B cell (primary cell): ENCODE results near the gene PJA1. TPM values are rescaled to one million over a fixed set of nuclear protein-coding genes. Genes with fewer than 3 reads are reported as not detected.

Experiments used
- ATAC-seq: fragments of 200-7000 bp; cut with Tn5 transposase; one replicate; pipeline ENCODE4 v1.10.0; 2021; ENCODE audit warnings: low read depth, mild to moderate bottlenecking, moderate number of reproducible peaks, moderate library complexity
- CTCF ChIA-PET: fragments of 350-600 bp; sonication (Branson Sonifier 250); formaldehyde crosslinking; loops from one replicate; lab custom pipeline; 2021; ENCODE audit warnings: antibody characterized with exemption, inconsistent platforms; lab: Charles Lee
- POLR2A ChIA-PET: fragments of 350-600 bp; sonication (Branson Sonifier 250); formaldehyde crosslinking; loops from one replicate; lab custom pipeline; 2021; ENCODE audit warnings: antibody characterized with exemption; lab: Charles Lee
- DNase-seq: peaks from one replicate; pipeline ENCODE4 v3.0.0; 2013
- H2AFZ ChIP-seq: 2 replicates; pipeline ENCODE4 v1.6.1; 2012; ENCODE audit warnings: mild to moderate bottlenecking, low read depth, low read length; ENCODE audit not compliant: insufficient read depth, poor library complexity, severe bottlenecking
- H3K27ac ChIP-seq, 2 donors: 1 replicate in 1 of 2; 2 replicates in 1 of 2; pipeline ENCODE4 v1.5.1; 2012 to 2013; ENCODE audit warnings: low read length in 2 of 2, mild to moderate bottlenecking in 2 of 2, moderate library complexity in 1 of 2
- H3K27me3 ChIP-seq, 4 experiments: fragments of 200-600 bp in 1 of 4; sonication (generic) in 1 of 4; replicated peaks in 1 of 4; 1 replicate in 2 of 4; 2 replicates in 2 of 4; pipeline versions ENCODE4 v1.6.1 to v1.7.0; 2013 to 2016; ENCODE audit warnings: low read length in 3 of 4, mild to moderate bottlenecking in 2 of 4, mixed read lengths in 1 of 4, moderate library complexity in 1 of 4; ENCODE audit not compliant: insufficient read depth in 4 of 4, control insufficient read depth in 3 of 4; ENCODE audit errors: control extremely low read depth in 1 of 4
- H3K36me3 ChIP-seq, 2 experiments: replicated peaks in 1 of 2; 1 replicate in 1 of 2; 2 replicates in 1 of 2; pipeline versions ENCODE4 v1.6.1 to v1.7.1; 2013; ENCODE audit warnings: low read length in 1 of 2; ENCODE audit not compliant: insufficient read depth in 2 of 2, control insufficient read depth in 1 of 2; ENCODE audit errors: control extremely low read depth in 1 of 2, extremely low read depth in 1 of 2
- H3K4me1 ChIP-seq, 2 donors: fragments of 200-600 bp in 1 of 2; sonication (generic) in 1 of 2; 1 replicate in 1 of 2; 2 replicates in 1 of 2; pipeline versions ENCODE4 v1.5.1 to v1.6.1; 2013 to 2017; ENCODE audit warnings: low read length in 2 of 2; ENCODE audit not compliant: control insufficient read depth in 2 of 2, insufficient read depth in 2 of 2
- H3K4me2 ChIP-seq: replicated peaks from 2 replicates; pipeline ENCODE3; 2012; ENCODE audit warnings: mild to moderate bottlenecking, low read depth, low read length; ENCODE audit not compliant: poor library complexity, severe bottlenecking
- H3K4me3 ChIP-seq, 5 experiments: fragments of 200-600 bp in 1 of 5; sonication (generic) in 1 of 5; 1 replicate in 3 of 5; 2 replicates in 2 of 5; pipeline versions ENCODE4 v1.5.1 to v1.7.0; 2011 to 2016; ENCODE audit warnings: low read length in 4 of 5, mild to moderate bottlenecking in 4 of 5, low read depth in 2 of 5, control low read depth in 1 of 5, moderate library complexity in 1 of 5; ENCODE audit not compliant: insufficient read depth in 1 of 5; ENCODE audit errors: control extremely low read depth in 1 of 5, extremely low read depth in 1 of 5
- H3K79me2 ChIP-seq: fragments of 200-600 bp; sonication (generic); one replicate; pipeline ENCODE4 v1.6.0; 2016; ENCODE audit warnings: low read length; ENCODE audit not compliant: control insufficient read depth, insufficient read depth
- H3K9ac ChIP-seq: fragments of 200-600 bp; sonication (generic); 2 replicates; pipeline ENCODE4 v1.6.1; 2017; ENCODE audit warnings: mild to moderate bottlenecking, low read length, moderate library complexity
- H3K9me3 ChIP-seq, 3 donors: one replicate each; pipeline versions ENCODE4 v1.6.1 to v1.7.1; 2013; ENCODE audit warnings: low read length in 2 of 3; ENCODE audit not compliant: control insufficient read depth in 2 of 3, insufficient read depth in 1 of 3; ENCODE audit errors: control extremely low read depth in 1 of 3
- H4K20me1 ChIP-seq: 2 replicates; pipeline ENCODE4 v1.6.0; 2012; ENCODE audit warnings: mild to moderate bottlenecking, low read length; ENCODE audit not compliant: insufficient read depth, control insufficient read depth, poor library complexity, severe bottlenecking
- H3K27ac Mint-ChIP-seq: one replicate; pipeline ENCODE4 v1.8.0; 2021; ENCODE audit warnings: mixed read lengths
- H3K27me3 Mint-ChIP-seq: one replicate; pipeline ENCODE4 v1.8.0; 2021; ENCODE audit warnings: mixed read lengths
- H3K4me1 Mint-ChIP-seq: one replicate; pipeline ENCODE4 v1.8.0; 2021; ENCODE audit warnings: mixed read lengths
- H3K4me3 Mint-ChIP-seq: one replicate; pipeline ENCODE4 v1.8.0; 2021; ENCODE audit warnings: mixed read lengths
- H3K9me3 Mint-ChIP-seq: one replicate; pipeline ENCODE4 v1.8.0; 2022; ENCODE audit warnings: mixed read lengths; ENCODE audit not compliant: insufficient read depth
- CTCF ChIP-seq: fragments of 200-600 bp; IDR thresholded peaks from one replicate; pipeline ENCODE4 v1.8.0; 2022; ENCODE audit warnings: antibody characterized with exemption, mild to moderate bottlenecking
- EZH2 ChIP-seq: IDR thresholded peaks from 2 replicates; pipeline ENCODE4 v1.6.1; 2012; ENCODE audit warnings: borderline replicate concordance, low read depth, mild to moderate bottlenecking, moderate library complexity, low read length; ENCODE audit not compliant: insufficient read depth, poor library complexity, severe bottlenecking
- WGBS: methylation state at CpG from one replicate; pipeline ENCODE4 v1.1.5; 2013; ENCODE audit warnings: missing lambda C conversion rate; ENCODE audit not compliant: insufficient coverage; 5-methylcytosine and 5-hydroxymethylcytosine counted together
- intact Hi-C: fragments of 100-400 bp; cut with micrococcal nuclease; formaldehyde crosslinking; loops from one replicate; pipeline ENCODE4 v1.10.0; 2022
- polyA plus RNA-seq: library from polyadenylated mRNA; depleted of rRNA; stranded (reverse); fragments of >200 nt; gene quantifications from 2 replicates; pipeline ENCODE4 v1.2.3, GENCODE V29; 2012
- total RNA-seq, 2 donors: library from RNA; stranded (reverse); fragments of 120-200 nt in 1 of 2; gene quantifications; 1 replicate in 1 of 2; 2 replicates in 1 of 2; pipeline versions ENCODE4 v1.2.3 to v1.2.4, GENCODE V29; 2013 to 2022

PJA1 gene
- total and polyA plus RNA-seq, 2 donors (not counting 1 experiment from before 2014, with no cell fraction given), result 17.7 to 21.3 TPM

DNA sequence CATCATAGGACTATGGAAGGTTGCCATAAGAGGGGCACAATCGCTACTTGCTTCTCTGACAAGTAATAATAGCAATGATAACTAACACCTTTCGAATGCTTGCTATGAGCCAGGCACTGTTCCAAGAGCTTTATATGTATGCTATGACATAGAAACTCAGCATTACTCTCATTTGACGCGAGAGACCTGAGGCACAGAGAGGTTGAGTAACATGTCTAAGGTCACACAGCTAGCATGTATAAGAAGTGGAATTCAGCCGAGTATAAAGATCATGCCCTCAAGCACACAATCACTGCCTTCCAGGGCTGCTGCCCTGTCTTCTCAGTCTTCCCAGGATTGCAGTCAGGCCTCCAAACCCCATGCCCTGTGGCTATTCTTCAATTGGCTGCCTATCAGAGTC is 19.5 kb downstream of the PJA1 start:
- no peaks in the 10 kb centered on the region for H3K79me2 ChIP-seq
- ATAC-seq (no peak), DNase-seq (no peak)
- H3K36me3 ChIP-seq, result no peaks in the 10 kb centered on the region
- H3K9ac ChIP-seq, result no peak overlapping the region
- H3K27me3 ChIP-seq, result no peaks in the 10 kb centered on the region
- no peaks in the 10 kb centered on the region for H3K4me1 Mint-ChIP-seq
- no peak overlapping the region for H3K4me3 Mint-ChIP-seq
- H3K4me2 ChIP-seq, result no peak overlapping the region
- H3K9me3 ChIP-seq, result no peaks in the 10 kb centered on the region
- ChIA-PET CTCF (no interaction called here), POLR2A (no interaction called here)
- H2AFZ ChIP-seq, result no peak overlapping the region
- H3K4me3 ChIP-seq, result no peak overlapping the region
- H3K9me3 Mint-ChIP-seq, result no peaks in the 10 kb centered on the region
- H3K27ac ChIP-seq, result no peak overlapping the region
- no peaks in the 10 kb centered on the region for H4K20me1 ChIP-seq
- TF ChIP-seq EZH2 (no peak), CTCF (no peak)
- peaks cover 3% of the 10 kb centered on the region for H3K27me3 Mint-ChIP-seq
- no CpG with 5 or more reads among the region's 5 CpGs for WGBS
- intact Hi-C loops, result no loop called here
- H3K4me1 ChIP-seq, result no peaks in the 10 kb centered on the region
- no peak overlapping the region for H3K27ac Mint-ChIP-seq

DNA sequence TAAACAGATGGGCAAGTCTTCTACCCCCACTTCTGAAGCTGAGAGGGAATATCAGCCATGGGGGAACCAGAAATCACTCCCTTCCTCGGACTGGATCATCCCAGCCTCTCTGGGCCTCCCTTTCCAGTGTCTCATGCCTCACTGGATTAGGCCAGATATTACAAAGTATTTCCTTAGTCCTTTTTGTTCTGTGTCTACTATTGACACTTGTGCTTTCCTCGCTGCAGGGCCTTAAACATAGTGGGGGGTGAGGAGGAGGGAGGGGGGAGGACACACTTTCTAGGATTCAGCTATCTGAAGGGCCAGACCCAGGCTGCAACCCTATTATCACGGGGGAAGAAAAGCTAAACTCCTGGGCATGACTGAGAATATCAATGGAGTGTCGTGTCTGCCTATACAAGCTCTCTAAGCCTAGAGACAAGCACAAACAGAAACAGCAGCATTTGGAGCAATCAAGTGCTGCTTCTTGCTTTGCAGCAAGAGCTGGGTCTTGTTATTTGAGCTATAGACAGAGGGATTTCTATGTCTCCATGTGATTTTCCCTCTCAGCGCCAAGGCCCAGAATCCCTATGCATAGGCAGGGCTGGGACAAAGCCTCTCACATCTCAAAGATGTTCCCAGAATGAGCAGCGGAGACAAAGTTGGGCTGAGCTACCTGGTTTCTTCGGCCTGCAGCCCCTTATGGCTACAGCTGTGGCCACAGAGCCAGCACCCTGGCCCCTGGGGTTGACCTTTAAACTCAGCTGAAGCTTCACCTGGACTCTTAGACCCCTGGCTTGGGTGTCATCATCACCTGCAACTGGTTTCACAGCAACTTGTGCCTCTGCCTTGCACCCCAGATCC is 20.2 kb downstream of the PJA1 start:
- Mint-ChIP-seq H3K27me3 (peaks cover 3% of the 10 kb centered on the region), H3K4me1 (no peaks in the 10 kb centered on the region), H3K4me3 (no peak overlapping the region), H3K27ac (no peak overlapping the region), H3K9me3 (no peaks in the 10 kb centered on the region)
- Histone ChIP-seq H3K79me2 (no peaks in the 10 kb centered on the region), H3K27me3 (no peaks in the 10 kb centered on the region), H3K4me3 (no peak overlapping the region), H3K4me2 (no peak overlapping the region), H2AFZ (no peak overlapping the region), H3K4me1 (no peaks in the 10 kb centered on the region), H4K20me1 (no peaks in the 10 kb centered on the region), H3K9me3 (no peaks in the 10 kb centered on the region), H3K27ac (no peak overlapping the region), H3K9ac (no peak overlapping the region), H3K36me3 (no peaks in the 10 kb centered on the region)
- intact Hi-C loops, result no loop called here
- ChIA-PET CTCF (interaction anchor here (1.0 kb wide), 1 partner anchor 14 kb away, joined by 3 read pairs; no protein-coding TSS in a partner anchor), POLR2A (no interaction called here)
- ATAC-seq, result no peak
- no peak for TF ChIP-seq EZH2
- no peak for TF ChIP-seq CTCF
- WGBS, result 75% methylated on average over 2 of the region's 7 CpGs
- DNase-seq, result no peak
